Activated CD8-positive, alpha-beta memory T cell treated with anti-CD3 and anti-CD28 coated beads for 24 hours (primary cell): ENCODE results near the gene PARK7.
"Not testable (repeated sequence)": the region's sequence is repeated elsewhere in the genome, so short reads cannot be mapped to it uniquely, and the experiment has no call there.

ENCODE experiments used
- DNase-seq: peaks from one replicate; pipeline ENCODE4 v3.0.0-alpha.2; 2020

The PARK7 gene

DNA sequence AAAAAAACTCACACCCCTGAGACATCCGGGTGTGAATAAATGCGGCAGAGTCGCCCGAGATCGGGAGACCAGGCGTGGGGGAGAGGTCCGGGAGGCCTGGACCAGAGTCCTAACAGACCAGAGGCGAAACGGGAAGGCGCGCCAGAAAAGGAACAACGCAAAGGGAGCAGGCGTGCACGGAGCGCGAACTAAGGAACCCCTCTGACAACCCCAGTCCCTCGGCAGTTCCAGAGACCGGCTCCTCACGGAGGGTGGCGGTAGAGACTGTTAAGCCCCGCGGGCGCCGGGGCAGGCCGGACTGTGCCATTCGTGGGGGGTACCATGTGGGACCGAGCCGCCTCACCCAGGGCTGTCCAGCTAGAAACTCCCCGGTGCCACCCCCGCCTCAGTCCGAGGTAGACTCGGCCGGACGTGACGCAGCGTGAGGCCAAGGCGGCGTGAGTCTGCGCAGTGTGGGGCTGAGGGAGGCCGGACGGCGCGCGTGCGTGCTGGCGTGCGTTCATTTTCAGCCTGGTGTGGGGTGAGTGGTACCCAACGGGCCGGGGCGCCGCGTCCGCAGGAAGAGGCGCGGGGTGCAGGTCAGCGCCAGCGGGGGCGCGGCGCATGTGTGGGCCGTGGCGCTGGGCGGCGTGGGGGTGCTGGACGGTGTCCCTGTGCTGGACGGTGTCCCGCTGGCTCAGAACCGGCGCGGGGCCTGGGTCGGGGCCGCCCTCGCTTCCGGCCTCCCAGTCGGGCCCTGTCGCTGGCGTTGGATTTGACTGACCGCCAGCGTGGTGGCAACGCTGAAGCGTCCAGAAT lies at the start of gene PARK7:
Gene PARK7 (plus strand): TSS at position 496 of the 798 bp plus-strand sequence. CDS start 1,075 bp downstream, outside the sequence.
- peak; percentile 100 for DNase-seq

DNA sequence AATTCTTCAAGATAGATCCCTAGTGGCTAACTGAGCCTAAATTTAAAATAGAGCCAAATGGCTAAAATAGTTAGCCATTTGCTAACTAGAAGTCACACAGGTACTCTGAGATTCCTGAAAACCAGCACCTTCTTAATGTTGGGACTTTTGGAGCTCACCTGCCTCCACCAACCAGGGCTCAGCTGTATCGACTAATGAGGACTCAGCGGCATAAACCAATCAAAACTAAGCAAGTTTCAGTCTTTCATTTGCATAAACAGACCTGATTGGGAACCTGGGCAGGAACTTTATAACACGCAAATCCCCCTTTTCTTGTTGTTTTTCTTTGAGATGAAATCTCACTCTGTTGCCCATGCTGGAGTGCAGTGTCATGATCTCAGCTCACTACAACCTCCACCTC lies 49.4 kb upstream of the PARK7 start:
- DNase-seq = no peak

DNA sequence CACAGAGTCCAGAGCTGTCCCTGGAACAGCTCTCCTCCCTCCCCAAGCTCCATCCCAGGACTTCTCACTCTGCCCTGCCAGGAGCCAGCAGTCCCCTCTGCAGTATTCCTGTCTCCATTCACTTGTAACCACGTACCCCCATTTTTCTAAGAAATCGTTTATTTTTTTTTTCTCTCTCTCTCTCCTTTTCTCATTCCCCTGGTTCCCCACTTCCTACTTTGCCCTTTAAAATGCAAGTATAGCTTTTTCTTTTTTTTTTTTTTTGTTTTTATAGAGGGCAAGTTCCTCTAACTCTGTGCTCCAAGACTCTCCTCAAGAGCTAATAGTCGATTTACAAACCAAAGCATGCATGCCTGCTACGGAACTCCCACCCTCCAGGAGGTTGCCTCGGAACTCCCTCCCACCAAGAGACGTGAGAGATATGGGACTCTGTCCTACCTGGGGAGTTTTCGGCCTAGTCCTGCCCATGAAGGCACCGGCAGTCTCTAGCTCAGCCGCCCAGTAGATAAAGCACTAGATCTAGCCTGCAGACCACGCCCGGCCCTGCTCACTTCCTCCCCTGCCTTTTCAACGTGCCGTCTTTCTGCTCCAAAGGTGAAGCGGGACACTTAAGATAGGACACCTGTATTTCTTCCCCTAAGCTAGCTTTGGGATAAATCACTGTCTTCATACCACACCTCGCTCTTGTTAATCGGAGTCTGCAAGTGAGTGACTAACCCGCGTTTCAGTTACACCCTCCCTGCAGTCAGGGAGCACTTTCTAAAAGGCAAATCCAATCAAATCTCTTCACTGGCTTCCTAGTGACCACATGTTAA lies 48.6 kb upstream of the PARK7 start:
- peak; percentile 63 for DNase-seq

DNA sequence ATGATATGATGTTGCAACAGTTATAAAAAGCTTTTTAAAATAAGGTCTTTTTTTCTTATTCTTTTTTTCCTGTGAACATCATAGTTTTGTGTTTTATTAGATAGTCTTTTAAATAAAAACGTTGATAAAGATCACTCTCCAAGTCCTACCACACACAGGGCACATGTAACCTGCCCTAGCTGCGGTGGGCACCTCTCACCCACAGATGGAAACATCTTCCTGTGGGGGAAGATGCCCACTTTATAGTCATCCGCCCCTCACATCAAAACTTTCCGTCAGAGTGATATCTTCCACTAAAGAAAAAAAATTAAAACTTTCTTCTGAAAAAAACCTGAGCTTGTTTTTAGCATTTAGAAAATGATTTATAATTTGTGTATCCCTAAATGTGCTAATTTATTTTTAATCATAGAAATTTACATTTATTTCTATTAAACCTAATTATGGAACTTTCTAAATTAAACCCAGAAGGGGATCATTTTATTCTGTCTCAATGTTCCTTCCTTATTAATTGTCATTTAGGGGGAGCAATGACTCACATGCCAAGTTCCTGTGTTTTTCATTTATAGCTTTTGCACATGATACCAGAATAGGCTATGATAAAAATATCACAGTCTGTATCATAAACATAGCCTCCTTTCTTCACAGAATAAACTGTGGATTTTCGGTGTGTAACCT lies 45.5 kb upstream of the PARK7 start:
- peak; percentile 72 for DNase-seq

DNA sequence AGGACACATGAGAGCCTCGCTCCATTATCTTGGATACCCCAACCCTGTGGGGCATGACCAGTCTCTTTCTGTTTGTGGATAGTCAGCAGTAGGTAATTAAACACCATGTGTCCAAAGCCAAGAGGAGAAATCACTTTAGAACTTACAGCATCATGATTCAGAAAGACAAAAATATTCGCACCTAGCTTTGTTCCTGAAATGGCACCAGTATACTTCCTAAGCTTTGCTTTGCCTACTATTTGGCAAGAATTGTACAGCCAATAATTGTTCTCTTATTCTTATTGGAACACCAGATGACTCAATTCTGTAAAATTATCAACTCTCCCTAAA lies 45.0 kb upstream of the PARK7 start:
- peak; percentile 56 for DNase-seq

DNA sequence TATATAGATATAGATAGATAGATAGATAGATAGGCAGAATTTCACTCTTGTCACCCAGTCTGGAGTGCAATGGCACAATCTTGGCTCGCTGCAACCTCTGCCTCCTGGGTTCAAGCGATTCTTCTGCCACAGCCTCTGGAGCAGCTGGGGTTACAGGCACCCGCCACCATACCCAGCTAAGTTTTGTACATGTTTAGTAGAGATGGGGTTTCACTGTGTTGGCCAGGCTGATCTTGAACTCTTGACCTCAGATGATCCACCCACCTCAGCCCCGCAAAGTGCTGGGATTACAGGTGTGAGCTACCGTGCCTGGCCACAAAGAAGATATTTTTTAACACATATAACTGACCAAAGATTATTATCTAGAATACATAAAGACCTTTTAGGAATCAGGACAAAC lies 43.5 kb upstream of the PARK7 start:
- peak; percentile 53 for DNase-seq

DNA sequence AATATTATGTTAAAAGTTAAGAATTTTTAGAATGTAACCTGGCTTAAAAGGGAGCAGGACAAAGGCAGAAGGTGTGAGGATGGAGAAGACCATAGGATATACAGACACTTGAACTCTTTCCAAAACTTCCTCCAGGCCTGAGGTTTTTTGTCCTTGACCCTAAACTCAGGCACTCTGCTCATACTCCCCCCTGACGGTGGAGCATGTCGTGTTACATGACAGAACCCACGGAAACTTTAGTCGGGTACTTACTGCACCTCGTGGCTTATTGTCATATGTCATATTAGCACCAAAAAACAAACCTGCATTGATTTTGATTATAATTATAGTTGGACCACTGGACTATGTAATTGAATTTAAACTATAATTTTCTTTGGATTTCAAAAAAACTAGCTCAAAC lies 41.6 kb upstream of the PARK7 start:
- DNase-seq = peak; percentile 52

DNA sequence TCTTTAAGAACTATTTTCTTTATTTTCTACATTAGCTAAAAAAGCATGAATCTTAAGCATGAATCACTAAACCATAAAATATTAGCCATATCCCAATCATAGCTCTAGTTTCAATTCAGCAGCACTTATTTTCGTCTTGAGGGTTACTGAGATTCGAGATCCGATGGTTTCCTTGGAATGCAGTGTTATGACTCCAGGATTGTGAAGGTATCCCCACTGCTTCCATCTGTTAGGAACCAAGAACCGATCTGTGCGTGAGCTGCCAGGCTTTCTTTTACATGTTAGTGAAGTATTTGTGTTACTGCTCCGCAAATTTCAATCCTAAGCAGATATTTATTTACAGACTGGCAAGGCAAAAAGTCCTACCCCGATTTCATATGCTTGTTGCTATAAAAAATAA lies 39.7 kb upstream of the PARK7 start:
- no peak for DNase-seq

DNA sequence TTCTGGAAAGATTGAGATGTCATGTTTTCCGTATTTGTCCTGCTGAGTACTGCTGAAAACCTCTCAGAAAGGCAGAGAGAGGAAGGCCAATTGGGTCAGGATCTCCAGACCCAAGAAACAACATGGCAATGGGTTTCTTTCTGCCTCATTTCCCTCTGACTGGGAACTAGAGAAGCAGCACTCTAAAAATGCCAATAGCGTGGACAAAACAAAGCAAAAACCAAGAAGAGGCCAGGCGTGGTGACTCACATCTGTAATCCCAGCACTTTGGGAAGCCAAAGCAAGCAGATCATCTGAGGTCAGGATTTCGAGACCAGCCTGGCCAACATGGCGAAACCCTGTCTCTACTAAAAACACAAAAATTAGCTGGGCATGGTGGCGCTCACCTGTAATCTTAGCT lies 39.2 kb upstream of the PARK7 start:
- DNase-seq = no peak

DNA sequence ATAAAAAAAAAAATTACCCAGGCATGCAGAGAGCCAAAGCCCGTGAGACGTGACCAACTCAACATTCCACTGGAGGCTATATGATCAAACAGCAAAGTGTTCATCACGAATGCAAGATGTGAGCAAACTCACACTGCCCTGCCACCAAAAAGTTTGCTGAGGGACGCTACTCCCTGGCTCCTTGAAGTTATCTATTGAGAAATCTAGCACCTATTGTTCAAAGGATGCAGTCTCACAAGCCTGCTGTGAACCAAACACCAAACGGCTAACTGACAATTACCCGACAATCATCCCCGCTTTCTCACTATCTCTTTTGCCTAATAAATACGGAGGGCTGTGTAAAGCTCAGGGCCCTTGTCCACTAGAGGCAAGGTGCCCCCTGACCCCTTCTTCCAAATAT lies 34.5 kb upstream of the PARK7 start:
- DNase-seq = not testable (repeated sequence)

DNA sequence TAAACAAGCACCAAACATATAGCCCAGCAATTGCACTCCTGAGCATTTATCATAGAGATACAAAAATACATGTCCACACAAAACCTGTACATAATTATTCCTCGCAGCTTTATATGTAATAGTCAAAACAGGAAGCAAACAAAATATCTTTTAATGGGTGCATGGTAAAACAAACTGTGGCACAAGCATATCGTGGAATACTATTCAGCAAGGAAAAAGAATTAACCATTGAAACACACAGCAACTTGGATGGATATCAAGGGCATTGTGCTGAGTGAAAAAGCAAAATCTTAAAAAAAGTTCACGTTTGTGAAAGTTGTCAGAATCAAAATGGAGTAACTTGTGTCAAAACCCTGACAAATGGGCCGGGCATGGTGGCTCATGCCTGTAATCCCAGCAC lies 33.3 kb upstream of the PARK7 start:
- DNase-seq = no peak

DNA sequence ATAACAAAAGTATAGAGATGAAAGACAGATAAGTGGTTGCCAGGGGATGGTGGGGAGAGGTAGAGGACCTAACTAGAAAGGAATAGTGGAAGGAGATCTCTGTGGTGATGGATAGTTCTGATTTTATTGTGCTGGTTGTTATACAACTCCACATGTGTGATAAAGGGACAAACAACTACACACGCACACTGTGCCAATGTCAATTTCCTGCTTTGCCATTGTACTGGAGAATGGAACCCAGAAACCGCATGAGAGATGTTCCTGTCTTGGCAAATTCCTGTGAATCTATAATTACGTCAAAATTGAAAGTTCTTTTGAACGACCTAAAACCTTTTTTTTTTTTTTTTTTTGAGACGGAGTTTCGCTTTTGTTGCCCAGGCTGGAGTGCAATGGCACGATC lies 31.9 kb upstream of the PARK7 start:
- no peak for DNase-seq

DNA sequence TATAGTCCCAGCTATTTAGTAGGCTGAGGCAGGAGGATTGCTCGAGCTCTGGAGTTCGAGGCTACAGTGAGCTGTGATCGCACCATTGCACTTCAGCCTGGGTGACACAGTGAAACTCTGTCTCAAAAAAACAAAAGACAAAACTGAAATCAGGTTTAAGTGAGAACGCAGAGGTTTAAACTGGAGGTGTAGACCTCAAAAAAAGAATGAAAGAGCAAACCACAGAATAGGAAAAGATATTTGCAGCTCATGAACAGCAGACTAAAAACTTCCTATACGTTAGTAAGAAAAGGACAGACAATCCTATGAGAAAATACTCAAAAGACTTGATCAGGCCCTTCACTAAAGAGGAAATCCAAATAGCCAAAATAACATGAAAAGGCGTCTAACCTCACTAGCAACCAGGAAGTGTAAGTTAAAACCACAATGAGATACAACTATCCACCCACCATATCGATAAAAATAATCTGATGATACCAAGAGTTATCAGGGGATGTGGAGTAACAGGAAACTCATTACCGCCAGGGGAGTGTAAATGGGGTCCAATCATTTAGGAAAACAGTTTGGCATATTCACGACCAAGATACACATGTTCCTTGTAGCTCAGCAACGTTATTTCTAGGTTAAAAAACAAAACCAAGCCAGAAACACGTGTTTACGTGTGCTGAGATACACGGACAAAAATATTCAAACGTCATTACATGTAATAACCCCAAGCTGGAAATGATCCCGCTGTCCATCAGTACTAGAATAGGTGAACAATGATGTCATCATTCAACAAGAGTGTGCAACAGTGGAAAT lies 30.7 kb upstream of the PARK7 start:
- DNase-seq = no peak

DNA sequence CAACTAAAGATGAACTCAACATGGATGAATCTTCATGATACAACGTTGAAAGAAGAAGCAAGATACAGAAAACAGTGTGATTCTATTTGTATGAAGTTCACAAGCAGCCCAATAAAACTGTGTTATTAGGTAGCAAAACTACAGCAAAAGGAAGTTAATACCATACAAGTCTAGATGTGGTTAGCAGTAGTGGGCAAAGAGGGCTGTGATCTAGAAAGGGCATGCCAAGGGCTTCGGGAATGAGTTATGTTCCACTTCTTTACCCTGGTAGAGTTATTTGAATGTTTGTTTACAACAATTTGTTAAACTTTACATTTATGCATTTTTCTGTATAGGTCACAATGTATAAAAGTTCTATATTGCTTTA lies 30.1 kb upstream of the PARK7 start:
- DNase-seq = no peak

DNA sequence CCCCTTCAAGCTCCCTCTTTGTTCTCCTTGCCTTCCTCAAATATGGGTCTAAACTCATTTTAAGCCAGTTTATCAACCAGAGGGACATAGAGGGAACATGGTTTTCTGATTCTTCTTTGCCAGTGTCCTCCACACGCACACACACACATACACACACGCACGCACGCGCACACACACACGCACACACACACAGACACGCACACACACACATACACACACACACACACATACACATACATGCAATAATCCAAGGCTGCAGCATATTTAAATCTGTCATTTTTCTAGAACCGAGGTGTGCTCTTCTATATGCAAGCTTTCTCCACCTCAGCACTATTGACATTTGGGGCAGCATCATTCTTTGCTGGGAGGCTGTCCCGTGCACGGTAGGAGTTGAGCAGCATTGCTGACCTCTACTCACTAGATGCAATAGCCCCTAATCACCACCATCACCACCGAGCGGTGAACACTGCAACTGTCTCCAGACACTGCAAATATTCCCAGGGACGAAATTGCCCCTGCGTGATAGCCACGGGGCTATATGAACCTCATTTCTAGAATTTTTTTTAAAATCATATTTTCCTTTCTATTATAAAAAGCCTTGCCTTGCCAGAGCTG lies 28.9 kb upstream of the PARK7 start:
- no peak for DNase-seq

DNA sequence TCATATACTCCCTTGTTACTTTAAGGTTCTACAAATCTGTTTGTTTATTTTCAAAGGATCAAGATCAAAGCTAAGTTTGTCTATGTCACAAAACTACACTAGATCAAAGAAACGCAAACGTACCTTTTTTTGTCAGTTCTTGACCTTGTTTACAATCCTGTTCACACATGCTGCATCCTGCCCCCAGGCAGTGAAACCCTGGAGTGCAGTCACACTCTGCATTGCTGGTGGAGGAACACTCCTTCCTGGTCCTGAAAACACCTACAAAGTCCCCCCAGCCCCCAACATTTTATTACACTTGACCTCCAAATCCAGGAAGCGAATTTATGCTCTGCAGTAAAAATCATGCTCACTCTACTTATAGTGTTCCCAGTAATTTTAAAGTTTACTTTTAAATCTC lies 23.4 kb upstream of the PARK7 start:
- no peak for DNase-seq

DNA sequence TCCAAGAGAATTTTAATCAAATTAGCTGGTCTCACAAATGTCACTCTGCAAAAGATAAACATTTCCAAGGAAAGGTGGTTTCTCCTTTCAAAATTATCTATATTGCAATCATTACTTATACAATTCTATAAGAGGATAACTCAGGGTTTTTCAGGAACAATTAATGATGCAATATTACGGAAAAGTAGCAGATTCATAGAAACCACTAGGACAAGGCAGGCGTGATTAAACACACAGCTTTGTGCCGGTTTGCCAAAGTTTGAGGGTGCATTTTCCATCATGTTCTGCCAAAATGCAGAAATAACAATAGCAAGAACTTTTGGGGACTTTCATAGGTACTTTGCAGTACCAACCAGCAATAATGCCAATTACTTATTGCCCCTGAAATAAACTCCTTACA lies 21.5 kb upstream of the PARK7 start:
- no peak for DNase-seq

DNA sequence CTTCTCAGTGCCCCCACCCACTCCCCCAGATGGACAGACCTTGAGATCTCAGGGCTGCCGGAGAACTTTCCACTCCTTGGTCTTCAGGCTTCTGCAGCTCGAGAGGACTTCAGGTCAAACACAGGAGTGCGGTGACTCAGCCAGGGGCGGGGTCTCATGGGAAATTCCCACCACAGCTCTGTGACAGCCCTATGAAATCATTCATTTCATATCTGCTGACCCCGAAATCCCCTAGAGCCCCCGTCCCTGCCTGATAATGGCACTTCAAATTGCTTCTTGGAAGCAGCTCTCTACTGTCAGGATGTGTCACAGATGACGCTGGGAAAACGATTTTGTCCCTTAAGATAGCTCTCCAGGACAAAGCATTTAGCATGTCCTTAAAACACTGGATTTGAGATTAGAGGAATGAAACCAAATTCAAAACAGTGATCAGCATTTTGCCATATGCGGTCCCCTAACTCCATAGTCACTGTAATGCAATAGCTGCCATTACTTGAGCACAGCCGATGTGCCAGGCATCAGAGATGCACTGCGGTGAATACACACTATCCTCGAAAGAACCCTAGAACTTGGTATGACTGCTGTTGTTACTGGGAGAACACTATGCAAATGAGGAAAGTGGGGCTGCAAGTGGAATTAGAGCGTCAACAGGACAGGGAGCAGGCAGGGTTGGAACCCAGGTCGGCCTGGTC lies 20.6 kb upstream of the PARK7 start, which contains the start of gene TNFRSF9:
Gene TNFRSF9 (minus strand): TSS at position 95 of the 692 bp plus-strand sequence. CDS start 845 bp downstream, outside the sequence.
- peak; percentile 91 for DNase-seq

DNA sequence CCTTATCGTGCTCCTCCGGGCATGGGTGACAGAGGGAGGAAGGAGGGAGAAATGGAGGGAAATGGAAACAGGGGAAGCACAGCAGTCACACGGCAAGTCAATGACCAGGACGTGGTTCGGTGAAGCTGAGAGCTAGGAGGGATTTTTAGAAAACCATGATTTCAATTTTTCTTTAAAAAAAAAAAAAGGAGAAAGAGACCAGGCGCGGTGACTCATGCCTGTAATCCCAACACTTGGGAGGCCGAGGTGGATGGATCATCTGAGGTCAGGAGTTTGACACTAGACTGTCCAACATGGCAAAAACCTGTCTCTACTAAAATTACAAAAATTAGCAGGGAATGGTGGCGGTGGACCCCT lies 20.1 kb upstream of the PARK7 start:
- DNase-seq = no peak

DNA sequence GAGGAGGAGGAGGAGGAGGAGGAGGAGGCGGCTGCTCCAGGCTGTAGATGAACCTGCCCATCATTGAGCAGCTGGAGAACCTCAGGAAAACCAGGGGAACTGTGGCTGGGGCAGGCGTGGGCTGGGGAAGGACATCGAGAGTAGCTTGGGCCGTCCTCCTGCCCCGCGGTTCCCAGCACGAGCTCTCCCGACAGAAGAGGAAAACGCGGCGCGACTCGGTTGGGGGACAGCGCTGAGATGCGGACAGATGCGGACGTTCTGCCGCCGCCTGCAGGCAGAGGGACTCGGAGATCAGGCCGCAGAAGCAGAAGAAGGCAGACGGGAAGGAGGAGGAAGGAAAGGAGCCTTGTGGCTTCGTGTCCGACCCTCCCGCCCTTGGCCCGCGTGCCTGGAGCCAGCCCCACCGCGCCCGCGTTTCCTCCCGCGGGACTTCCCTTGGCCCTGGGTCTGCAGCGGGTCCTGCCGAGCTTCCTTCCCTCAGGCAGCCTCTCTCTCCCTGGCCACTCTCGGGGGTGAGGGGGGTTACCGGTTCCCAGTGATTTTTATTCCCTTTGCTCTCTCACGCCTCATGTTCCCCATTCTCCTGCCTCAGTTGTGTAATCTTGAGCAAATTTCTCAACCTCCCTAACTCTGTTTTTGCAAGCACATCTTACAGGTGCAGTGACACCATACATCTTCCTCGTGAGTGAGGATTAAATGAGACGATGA lies 19.1 kb upstream of the PARK7 start:
- peak; percentile 79 for DNase-seq

DNA sequence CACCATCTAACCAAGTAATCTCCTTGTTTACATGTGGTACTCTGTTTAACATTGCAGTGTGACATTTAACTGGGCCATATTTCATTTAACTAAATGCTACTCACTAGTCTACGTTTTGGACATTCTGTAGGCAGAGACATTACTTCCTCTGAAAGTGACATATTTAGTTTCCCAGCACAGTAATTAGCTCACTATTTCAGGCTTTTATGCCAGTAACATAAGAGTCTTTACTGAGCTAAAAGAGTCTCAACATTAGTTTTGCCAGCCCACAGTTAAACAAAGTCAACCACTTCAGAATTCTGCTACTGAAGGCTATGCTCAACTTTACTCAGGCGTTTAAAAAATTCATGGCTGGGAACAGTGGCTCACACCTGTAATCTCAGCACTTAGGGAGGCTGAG lies 18.3 kb upstream of the PARK7 start:
- DNase-seq = no peak
